Cardiac muscle cell (in vitro differentiated cells and primary cell): Measurements from ENCODE around the gene MIGA2. TPM values are rescaled to one million over a fixed set of nuclear protein-coding genes. Genes with fewer than 3 reads are reported as not detected.

Experiments used
- DNase-seq, 2 donors: peaks; one replicate each; pipeline versions ENCODE4 v3.0.0 to v3.0.0-alpha.2; 2010 to 2017; ENCODE audit warnings: low read depth in 1 of 2, low spot score in 1 of 2
- H3K27ac ChIP-seq: fragments of 200-600 bp; sonication (generic); 2 replicates; pipeline ENCODE4 v1.5.1; 2016
- H3K27me3 ChIP-seq: fragments of 200-600 bp; sonication (generic); 2 replicates; pipeline ENCODE4 v1.6.0; 2016; ENCODE audit warnings: control low read depth
- H3K36me3 ChIP-seq: fragments of 200-600 bp; sonication (generic); 2 replicates; pipeline ENCODE4 v1.5.1; 2016; ENCODE audit warnings: control low read depth
- H3K4me1 ChIP-seq: fragments of 200-600 bp; sonication (generic); 2 replicates; pipeline ENCODE4 v1.8.1; 2017; ENCODE audit warnings: low read depth, mild to moderate bottlenecking, mixed run types
- H3K4me3 ChIP-seq: fragments of 200-600 bp; sonication (generic); 2 replicates; pipeline ENCODE4 v1.5.1; 2016; ENCODE audit warnings: mild to moderate bottlenecking
- H3K9me3 ChIP-seq: fragments of 200-600 bp; sonication (generic); 2 replicates; pipeline ENCODE4 v1.5.1; 2017; ENCODE audit warnings: low read depth, mild to moderate bottlenecking, control low read depth
- CTCF ChIP-seq: IDR thresholded peaks from 2 replicates; pipeline ENCODE4 v1.5.1; 2012; ENCODE audit warnings: low read depth, mild to moderate bottlenecking, low read length
- polyA plus RNA-seq: library from polyadenylated mRNA; unstranded; fragments of >200 nt; fragmentation: Nextera tagmentation; extraction: Ambion mirVana; gene quantifications from 2 replicates; pipeline ENCODE4 v1.2.1, GENCODE V29; 2016
- total RNA-seq: library from RNA; depleted of rRNA; stranded (reverse); fragments of >200 nt; gene quantifications from 2 replicates; pipeline ENCODE4 v1.2.3, GENCODE V29; 2016

Gene MIGA2
- total and polyA plus RNA-seq, 2 experiments from 2014 or later: 48.7 to 69.8 TPM

DNA sequence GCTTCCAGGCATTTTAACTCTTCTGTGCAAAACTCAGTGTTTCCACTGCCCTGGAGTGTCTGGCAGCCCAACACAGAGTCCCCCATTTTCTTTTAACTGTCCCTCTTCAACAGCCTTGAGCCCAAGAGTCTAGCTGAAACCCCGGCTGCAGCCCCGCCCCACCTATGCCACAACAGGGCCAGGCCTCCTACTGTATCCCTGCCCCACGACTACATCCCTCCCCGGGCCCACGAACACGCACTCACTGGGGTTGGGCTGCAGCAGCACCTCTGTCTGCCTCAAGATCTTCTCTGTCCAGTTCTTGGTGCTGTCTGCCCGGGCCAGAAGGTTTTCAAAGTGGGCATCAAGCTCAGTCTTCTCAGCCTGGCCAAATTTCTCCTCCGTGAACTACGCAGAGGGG, 14.4 kb upstream of the MIGA2 start:
- Histone ChIP-seq H3K36me3 (no peaks in the 10 kb centered on the region), H3K9me3 (no peaks in the 10 kb centered on the region), H3K4me3 (no peak overlapping the region), H3K27me3 (no peaks in the 10 kb centered on the region), H3K27ac (no peak overlapping the region), H3K4me1 (peaks cover 12% of the 10 kb centered on the region)
- DNase-seq: no peak
- no peak for TF ChIP-seq CTCF

GRCh38 chr9:129023036-129023907, 13.2 kb upstream of the MIGA2 start:
- no peaks in the 10 kb centered on the region for H3K36me3 ChIP-seq
- DNase-seq: peak in 1 of 2 donors; percentile 75
- H3K27ac ChIP-seq: peak overlapping the region; percentile 58
- no peaks in the 10 kb centered on the region for H3K9me3 ChIP-seq
- no peak for TF ChIP-seq CTCF
- peaks cover 14% of the 10 kb centered on the region for H3K4me1 ChIP-seq
- H3K4me3 ChIP-seq: no peak overlapping the region
- no peaks in the 10 kb centered on the region for H3K27me3 ChIP-seq

DNA sequence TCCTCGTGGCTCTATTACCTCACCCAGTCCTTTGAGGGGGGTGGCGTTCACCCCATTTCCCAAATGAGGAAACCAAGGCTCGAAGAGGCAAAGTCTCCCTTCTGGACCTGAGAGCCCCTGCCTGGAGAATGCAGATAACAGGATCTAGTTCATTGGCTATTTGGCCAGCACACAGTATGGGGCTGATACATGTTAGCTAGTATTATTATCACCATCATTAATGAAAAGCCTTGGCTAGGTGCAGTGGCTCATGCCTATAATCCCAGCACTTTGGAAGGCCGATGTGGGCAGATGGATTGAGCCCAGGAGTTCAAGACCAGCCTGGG, 12.6 kb upstream of the MIGA2 start:
- TF ChIP-seq CTCF: no peak
- DNase-seq: no peak
- Histone ChIP-seq H3K36me3 (no peaks in the 10 kb centered on the region), H3K27ac (no peak overlapping the region), H3K4me1 (peaks cover 14% of the 10 kb centered on the region), H3K9me3 (no peaks in the 10 kb centered on the region), H3K27me3 (no peaks in the 10 kb centered on the region), H3K4me3 (no peak overlapping the region)

- Histone ChIP-seq H3K27ac (peak overlapping the region; percentile 76), H3K4me3 (no peak overlapping the region), H3K4me1 (peaks cover 14% of the 10 kb centered on the region), H3K27me3 (no peaks in the 10 kb centered on the region), H3K9me3 (no peaks in the 10 kb centered on the region), H3K36me3 (no peaks in the 10 kb centered on the region)
- peak in 1 of 2 donors; percentile 53 for DNase-seq
- TF ChIP-seq CTCF: no peak
Measured at GRCh38 chr9:129026442-129027223, 9.8 kb upstream of the MIGA2 start.

GRCh38 chr9:129027224-129027684, 9.2 kb upstream of the MIGA2 start:
- no peaks in the 10 kb centered on the region for H3K27me3 ChIP-seq
- no peak for TF ChIP-seq CTCF
- no peak for DNase-seq
- peak overlapping the region; percentile 47 for H3K4me3 ChIP-seq
- peak overlapping the region; percentile 76 for H3K27ac ChIP-seq
- peaks cover 14% of the 10 kb centered on the region for H3K4me1 ChIP-seq
- H3K9me3 ChIP-seq: no peaks in the 10 kb centered on the region
- no peaks in the 10 kb centered on the region for H3K36me3 ChIP-seq
